GM19324 (cell line): ENCODE measurements around the gene CR1L.
"Not testable (repeated sequence)": the region's sequence is repeated elsewhere in the genome, so short reads cannot be mapped to it uniquely, and the experiment has no call there.

Source experiments
- ATAC-seq: cut with Tn5 transposase; IDR thresholded peaks from one replicate; pipeline ENCODE4 v1.9.1; 2021; ENCODE audit warnings: mild to moderate bottlenecking, moderate library complexity; ENCODE audit not compliant: unreplicated experiment, low FRiP score

The CR1L gene

DNA sequence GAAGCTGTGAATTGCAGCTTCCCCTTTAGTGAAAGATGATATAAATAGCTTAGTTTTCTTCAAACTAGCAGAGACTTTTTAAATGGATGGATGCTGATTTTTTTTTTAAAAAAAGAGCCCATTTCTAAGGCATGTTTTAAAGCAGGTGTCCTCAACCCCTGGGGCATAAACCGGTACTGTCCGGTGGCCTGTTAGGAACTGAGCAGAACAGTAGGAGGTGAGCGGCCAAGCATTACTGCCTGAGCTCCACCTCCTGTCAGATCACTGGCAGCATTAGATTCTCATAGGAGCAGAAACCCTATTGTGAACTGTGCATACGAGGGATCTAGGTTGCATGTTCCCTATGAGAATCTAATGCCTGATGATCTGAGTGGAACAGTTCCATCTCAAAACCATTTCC, 31.2 kb downstream of the CR1L start:
- no peak for ATAC-seq

DNA sequence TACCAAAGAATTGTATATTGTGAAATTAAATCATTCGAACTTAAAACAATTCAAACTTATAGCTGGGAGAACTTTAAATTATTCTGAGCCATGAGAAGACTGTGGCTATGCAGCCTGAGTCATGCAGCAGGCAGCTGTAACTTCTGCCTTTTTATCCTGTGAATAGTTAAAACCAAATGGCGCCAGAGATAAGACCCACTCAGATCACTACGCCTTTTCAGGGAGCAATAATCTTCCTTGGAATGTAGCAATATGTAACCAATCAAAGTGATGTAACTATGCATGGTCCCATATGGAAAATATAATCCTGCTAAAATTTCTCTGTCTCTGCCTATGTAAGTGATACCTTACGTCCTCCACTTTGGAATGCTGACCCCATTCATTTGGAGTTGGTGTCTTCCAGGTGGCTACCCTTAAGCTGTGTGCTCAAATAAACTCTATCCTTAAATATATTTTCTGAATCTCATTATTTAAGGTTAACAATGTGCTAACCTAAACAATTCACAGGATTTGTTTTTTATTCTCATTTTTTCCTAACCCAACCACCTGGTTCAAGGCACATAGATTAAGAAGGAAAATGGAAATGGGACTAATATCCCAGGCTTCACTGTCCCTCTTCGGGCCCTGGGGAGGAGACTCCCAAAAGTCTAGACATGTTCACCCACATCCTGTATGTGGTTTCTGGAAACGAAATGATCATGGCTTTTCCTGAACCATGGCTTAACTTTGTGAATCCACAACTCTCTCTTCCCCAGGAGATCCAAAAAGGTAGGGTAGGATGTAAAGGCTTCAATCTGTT, 35.9 kb downstream of the CR1L start:
- not testable (repeated sequence) for ATAC-seq

DNA sequence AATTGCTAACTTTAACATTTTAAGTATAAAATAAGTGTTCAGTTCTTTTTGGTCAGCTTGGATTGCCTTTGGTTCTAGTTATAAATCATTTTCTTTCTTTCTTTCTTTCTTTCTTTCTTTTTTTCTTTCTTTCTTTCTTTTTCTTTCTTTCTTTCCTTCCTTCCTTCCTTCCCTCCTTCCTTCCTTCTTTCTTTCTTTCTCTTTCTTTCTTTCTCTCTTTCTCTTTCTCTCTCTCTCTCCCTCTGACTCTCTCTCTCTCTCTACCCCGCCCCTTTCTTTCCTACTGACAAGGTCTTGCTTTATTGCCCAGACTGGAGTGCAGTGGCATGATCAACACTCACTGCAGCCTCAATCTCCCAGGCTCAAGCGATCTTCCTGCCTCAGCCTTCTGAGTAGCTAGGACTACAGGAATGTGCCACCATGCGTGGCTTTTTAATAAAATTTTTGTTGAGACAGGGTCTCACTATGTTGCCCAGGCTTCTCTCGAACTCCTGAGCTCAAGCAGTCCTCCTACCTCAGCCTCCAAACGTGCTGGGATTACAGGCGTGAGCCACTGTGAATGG, 38.0 kb downstream of the CR1L start:
- ATAC-seq, result not testable (repeated sequence)

DNA sequence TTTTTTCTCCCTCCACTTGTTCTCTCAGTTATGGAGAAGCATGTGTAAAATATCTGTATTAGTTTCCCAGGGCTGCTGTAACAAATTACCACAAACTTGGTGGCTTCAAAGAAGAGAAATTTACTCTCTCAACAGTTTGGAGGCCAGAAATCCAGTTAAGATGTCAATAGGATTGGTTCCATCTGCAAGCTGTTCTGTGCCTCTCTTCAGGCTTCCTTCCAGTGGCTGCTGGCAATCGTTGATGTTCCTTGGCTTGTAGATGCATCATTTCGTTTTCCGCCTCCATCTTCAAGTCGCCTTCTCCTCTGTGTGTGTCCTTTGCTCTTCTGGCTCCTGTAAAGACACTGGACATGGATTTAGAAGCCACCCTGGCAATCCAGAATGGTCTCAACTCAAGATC, 45.6 kb downstream of the CR1L start:
- ATAC-seq, result not testable (repeated sequence)

DNA sequence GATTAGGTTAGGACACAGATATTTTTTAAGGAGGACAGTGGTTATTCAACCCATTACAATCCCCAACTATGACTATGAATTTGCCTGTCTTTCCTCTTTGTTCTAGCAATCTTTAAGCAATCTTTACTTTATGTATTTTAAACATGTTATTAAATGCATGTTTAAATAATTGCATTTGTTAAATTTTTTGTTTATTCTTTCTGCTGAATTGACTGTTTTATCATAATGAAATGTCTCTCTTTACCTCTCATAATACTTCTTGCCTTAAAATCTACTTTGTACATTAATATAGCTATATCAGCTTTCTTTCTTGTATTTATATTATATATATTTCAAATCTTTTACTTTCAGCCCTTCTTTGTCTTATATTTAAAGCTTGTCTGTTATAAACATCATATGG, 46.1 kb downstream of the CR1L start:
- no peak for ATAC-seq

DNA sequence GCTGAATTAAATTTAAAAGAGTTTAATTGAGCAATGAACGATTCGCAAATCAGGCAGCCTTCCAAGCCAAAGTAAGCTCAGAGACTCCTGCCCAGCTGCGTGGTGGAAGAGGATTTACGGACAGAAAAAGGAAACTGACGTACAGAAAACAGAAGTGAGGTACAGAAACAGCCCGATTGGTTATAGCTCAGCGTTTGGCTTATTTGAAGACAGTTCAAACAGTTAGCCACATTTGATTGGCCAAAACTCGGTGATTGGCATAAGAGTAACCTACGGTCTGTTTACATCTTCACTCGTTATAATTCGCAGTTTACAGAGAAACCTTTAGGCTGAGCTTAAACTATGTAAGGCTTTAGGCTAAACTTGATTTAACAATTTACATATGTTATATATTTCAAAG, 46.9 kb downstream of the CR1L start:
- ATAC-seq, result no peak

DNA sequence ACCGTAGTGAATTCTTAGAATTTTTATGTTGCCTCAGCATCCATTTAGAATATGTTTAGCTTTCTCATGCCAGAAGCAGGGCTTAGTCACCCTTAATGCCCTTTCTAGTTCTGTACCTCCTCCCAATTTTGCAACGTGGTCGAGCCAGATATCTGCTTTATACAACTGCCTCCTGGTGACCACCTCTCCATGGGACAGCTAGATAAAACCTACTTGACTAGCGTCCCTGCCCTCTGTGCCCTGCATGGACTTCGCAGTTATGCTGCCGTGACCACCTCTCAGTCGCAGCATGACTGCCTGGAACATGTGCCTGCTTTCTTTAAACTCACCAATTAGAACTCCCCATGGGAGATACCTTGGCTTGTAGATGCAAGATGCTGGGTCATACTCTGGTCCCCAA, 47.4 kb downstream of the CR1L start:
- not testable (repeated sequence) for ATAC-seq

DNA sequence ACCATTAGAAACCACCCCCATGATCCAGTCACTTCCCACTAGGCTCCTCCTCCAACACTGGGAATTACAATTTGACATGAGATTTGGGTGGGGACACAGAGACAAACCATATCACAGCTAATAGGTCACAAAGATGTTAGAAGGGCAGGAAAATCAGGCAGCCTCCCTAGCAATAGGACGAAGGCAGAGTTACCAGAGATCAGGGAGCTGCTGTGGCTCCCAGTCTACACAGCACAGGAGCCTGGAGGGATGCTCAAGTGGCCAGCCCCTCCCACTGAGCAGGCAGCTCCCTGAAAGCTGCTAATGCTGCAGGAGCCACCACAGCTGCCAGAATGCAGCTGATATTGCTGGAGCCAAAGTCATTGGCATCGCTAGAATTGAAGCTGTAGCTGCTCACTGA, 51.0 kb downstream of the CR1L start:
- no peak for ATAC-seq

DNA sequence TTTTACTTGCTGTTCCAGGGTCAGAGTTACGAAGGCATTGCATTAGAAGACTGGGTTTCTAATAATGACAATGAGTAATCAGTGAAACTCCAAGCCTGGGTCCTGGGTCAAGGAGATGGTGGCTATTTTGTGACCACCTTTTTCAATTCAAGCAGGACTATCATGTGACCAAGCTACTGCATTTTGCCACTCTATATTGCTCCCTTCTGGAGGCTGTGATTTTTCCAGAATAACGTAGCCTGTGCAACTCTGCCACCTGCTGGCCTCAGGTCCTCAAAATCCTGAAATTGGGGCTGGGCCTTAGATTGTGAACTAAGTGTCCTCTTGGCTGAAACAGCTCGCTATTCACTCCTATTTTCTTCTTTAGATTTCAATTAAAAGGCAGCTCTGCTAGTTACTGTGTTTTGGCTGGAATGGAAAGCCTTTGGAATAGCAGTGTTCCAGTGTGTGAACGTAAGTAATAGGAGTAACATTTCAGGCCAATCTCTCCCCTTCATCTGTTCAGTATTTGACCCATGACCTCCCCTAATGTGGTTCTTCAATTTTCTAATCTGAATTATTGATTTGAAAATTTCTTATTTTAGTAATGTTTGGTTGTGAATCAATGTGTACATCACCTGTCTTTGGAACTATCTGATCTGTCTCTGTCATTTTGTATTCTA, 54.0 kb downstream of the CR1L start:
- ATAC-seq, result no peak

DNA sequence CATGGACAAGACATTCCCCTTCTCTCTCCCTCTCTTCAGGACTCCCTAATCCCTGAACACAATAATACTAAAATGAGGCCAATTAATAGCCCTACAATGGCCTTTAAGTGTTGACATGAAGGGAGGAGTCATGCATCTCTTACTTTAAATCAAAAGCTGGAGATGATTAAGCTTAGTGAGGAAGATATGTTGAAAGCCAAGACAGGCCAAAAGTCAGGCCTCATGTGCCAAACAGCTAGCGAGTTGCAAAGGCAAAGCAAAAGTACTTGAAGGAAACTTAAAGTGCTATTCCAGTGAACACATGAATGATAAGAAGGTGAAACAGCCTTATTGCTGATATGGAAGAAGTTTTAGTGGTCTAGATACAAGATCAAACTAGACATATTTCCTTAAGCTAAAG, 57.4 kb downstream of the CR1L start:
- ATAC-seq, result no peak

DNA sequence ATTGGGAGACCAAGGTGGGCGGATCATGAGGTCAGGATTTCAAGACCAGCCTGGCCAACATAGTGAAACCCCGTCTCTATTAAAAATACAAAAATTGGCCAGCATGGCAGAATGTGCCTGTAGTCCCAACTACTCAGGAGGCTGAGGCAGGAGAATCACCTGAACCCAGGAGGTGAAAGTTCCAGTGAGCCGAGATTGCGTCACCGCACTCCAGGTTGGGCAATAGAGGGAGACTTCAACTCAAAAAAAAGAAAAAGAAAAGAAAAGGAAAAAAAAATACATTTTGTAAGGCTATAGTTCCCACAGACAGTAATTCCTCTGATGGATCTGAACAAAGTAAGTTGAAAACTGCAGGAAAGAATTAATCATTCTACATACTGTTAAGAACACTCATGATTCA, 58.8 kb downstream of the CR1L start:
- ATAC-seq, result no peak

DNA sequence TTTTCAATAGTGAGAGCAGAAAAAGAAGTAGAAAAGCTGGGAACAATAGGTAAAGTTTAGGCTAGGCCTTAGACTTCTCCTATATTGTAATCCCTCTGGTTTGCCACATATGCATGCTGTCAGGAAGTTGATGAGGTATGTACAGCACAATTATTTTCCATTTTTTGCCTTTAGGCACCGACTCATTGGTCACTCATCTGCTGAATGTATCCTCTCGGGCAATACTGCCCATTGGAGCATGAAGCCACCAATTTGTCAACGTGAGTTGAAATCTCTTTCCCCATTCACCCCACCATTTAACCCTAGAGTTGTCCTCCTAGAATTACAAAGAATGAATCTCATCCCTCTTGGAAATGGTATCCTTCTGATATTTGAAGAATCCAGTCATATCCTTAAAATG, 63.1 kb downstream of the CR1L start:
- ATAC-seq, result not testable (repeated sequence)

DNA sequence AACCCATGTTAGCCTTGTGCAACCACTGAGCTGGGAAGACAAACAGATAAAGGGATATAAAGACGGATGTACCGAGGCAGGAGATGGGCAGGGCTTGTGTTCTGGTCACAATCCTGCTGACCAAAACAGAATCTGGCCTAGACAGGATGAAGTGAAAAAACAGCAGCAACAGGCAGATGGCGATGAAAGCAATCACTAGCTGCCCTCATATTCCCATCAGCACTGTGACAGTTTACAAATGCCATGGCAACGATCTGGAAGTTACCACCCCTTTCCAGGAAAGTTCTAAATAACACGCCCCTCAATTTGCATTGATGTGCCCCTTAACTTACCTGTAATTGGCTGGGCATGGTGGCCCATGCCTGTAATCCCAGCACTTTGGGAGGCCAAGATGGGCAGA, 66.4 kb downstream of the CR1L start:
- no peak for ATAC-seq

DNA sequence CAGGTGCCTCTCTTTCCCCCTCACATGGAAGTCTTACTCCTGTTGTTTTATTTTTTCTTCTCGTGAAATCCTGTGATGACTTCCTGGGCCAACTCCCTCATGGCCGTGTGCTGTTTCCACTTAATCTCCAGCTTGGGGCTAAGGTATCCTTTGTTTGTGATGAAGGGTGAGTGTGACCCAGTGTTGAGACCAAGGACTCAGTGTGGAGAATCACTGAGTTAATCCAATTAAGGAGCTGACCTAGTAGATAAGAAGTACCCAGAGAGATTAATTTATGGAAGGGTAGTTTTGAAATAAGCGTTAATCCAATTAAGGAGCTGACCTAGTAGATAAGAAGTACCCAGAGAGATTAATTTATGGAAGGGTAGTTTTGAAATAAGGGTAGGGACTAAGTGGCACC, 67.8 kb downstream of the CR1L start:
- ATAC-seq, result not testable (repeated sequence)

DNA sequence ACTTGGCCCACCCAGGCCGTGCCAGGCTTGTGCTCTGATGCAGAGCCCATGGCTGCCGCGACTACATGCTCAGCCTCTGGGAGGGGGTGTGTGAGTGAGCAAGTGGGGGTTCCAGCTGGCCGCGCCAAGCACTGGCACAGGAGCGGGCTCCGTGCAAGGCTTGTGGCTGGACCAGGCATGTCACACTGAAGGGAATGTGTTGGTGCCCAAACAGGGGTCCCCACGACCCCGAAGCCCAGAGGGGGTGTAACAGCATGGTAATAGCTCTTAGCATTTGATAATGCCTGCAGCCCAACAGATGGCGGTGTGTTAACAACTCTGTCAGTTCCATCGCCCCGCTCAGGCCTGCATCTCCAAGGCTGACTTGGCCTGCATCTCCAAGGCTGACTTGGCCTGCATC, 68.6 kb downstream of the CR1L start:
- no peak for ATAC-seq

DNA sequence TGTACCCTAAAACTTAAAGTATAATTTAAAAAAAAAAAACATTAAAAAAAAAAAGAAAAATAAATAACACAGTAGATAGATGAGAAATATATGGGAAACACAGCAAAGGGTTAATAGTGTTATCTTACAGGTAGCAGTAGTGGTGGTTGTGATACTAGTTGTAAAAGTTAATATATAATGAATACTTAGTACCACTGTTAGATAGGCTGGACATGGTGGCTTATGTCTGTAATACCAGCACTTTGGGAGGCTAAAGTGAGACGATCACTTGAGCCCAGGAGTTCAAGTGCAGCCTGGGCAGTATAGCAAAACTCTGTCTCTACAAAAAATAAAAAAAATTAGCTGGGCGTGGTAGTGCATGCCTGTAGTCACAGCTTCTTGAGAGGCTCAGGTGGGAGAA, 74.3 kb downstream of the CR1L start:
- no peak for ATAC-seq

DNA sequence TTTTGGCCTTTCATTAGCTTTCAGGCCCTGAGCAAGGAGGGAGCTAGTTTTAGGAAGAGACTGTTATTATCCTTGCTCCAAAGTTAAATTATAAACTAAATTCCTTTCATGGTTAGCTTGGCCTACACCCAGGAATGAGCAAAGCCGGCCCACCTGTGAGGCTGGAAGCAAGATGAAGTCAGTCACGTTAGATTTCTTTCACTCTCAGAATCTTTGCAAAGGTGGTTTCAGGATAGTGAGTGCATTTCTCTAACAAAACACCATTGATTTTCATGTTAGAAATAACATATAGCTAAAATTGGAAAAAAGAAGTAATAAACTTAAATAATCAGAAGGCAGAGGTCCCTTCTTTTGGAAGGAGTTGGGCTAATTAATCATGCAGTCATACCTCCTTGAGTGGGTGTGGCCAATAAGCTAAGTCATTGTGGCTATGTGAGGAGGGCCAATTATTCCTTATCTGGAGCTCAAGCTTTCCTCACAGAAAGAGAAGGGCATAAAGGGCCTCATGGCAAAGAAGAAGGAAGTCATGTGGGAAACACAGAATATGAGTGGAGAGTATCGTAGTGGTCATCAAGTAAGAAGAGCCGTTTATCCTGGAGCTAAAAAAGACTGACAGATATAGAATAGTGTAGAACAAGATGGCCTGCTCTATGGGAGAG, 83.4 kb downstream of the CR1L start:
- ATAC-seq, result not testable (repeated sequence)

DNA sequence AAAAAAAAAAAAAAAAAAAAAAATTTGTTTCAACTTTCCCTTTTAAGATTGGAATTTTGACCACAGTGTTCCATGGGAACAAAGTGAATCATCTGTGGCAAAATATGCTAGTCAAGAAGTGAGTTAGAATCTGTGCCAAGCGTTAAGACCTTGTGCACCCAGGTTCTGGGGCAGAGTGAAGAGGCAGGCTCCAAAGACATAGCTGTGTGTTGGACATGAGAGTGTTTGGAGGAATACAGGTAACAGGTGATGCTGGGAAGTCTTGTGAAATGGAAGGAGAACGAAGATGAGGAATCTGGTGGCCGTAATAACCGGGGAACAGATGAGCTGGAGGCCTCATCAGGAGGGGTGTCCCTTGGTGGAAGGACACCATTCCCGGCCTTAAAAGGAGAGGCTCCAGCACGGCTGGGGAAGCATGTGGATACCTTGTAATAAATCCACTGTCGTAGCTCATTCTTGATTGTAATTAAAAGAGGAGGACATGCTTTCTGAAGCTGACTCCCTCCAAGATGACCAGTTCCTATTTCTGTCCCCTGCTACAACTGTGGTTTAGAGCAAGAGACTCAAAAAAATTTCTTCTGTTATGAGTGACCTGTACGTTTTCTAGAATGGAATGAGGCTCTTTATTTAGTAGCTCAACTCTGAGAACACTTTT, 92.7 kb downstream of the CR1L start:
- ATAC-seq, result not testable (repeated sequence)

DNA sequence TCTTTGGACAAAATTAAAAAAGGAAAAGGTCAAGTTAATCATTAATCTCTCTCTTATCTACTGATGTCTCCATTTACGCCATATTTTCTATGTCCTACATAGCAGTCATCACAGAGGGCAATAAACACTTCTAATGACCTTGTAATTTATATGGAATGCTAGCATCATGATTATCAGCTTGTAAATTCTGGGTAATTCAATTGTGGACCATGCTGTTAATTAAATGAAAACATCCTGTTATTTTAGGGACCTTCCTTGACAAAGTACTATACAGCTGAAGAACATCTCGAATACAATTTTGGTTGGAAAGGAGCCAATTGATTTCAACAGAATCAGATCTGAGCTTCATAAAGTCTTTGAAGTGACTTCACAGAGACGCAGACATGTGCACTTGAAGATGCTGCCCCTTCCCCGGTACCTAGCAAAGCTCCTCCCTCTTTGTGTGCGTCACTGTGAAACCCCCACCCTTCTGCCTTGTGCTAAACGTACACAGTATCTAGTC, 93.3 kb downstream of the CR1L start:
- ATAC-seq, result not testable (repeated sequence)

DNA sequence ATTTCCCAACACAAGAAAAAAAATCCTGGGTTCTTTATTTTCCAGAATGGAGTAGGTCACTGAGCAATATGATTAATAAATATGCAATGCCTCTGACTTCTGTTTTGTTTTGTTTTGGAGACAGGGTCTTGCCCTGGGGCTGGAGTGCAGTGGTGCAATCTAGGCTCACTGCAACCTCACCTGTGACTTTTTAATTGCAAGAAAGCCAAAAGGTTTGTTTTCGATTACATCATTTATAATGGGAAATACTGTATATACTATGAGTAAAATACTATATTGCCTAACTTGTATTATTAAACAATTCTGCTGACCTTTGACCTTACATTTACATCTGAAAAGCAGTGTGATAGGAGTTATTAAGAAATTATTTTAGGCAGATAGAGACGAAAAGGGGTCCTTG, 95.3 kb downstream of the CR1L start:
- no peak for ATAC-seq
